Measurements from ENCODE around the gene TRIM71. TPM values are rescaled to one million over a fixed set of nuclear protein-coding genes. Genes with fewer than 3 reads are reported as not detected.
"Not testable (repeated sequence)": the region's sequence is repeated elsewhere in the genome, so short reads cannot be mapped to it uniquely, and the experiment has no call there.

TRIM71 gene
- 2.5 TPM for total RNA-seq
- long read RNA-seq, full-length matches to known transcripts: 3 of 3 reads
- long read RNA-seq, partial matches to known transcripts: 0 of 3 reads
- long read RNA-seq, other reads (novel, unspliced or antisense): 0 of 3 reads

- H3K27me3 ChIP-seq (ENCODE audit: low read depth): peaks cover 60% of the 10 kb centered on the region
- H3K9me3 ChIP-seq: no peaks in the 10 kb centered on the region
- no peak for TF ChIP-seq CTCF (IDR thresholded peaks at IDR 0.05)
- intact Hi-C loops (cut with DNase I): no loop called here
- peaks cover 16% of the 10 kb centered on the region for H3K4me1 ChIP-seq
- H3K36me3 ChIP-seq: no peaks in the 10 kb centered on the region
- H3K27ac ChIP-seq: peak within 1 kb of the TSS; percentile 74
- DNase-seq (no peak), ATAC-seq (no peak)
- H3K4me3 ChIP-seq: peak within 1 kb of the TSS; percentile 59
Observed at GRCh38 chr3:32817558-32818228, at the start of gene TRIM71. TRIM71 (plus strand) TSS chr3:32817997; CDS start chr3:32818081, 84 bp downstream.

- H3K9me3 ChIP-seq: no peaks in the 10 kb centered on the region
- H3K27ac ChIP-seq: no peak overlapping the region
- H3K4me3 ChIP-seq: no peak overlapping the region
- ATAC-seq (no peak), DNase-seq (no peak)
- no peak for TF ChIP-seq CTCF (IDR thresholded peaks at IDR 0.05)
- intact Hi-C loops (cut with DNase I): no loop called here
- peaks cover 7% of the 10 kb centered on the region for H3K4me1 ChIP-seq
- H3K36me3 ChIP-seq: peaks cover 24% of the 10 kb centered on the region
- H3K27me3 ChIP-seq (ENCODE audit: low read depth): no peaks in the 10 kb centered on the region
Observed at GRCh38 chr3:32778389-32778788, 39.4 kb upstream of the TRIM71 start.

- intact Hi-C loops (cut with DNase I): no loop called here
- Histone ChIP-seq H3K36me3 (peaks cover 7% of the 10 kb centered on the region), H3K4me1 (peaks cover 7% of the 10 kb centered on the region), H3K9me3 (no peaks in the 10 kb centered on the region), H3K27me3 (ENCODE audit: low read depth) (no peaks in the 10 kb centered on the region), H3K4me3 (peak overlapping the region; percentile 69), H3K27ac (no peak overlapping the region)
- ATAC-seq (no peak), DNase-seq (no peak)
- TF ChIP-seq CTCF (IDR thresholded peaks at IDR 0.05): no peak
Observed at GRCh38 chr3:32780071-32780734, 37.6 kb upstream of the TRIM71 start.

GRCh38 chr3:32780735-32781210 lies 37.0 kb upstream of the TRIM71 start:
- ATAC-seq: peak; percentile 78 to 81
- H3K27ac ChIP-seq: peak overlapping the region; percentile 69
- peak; percentile 78 for DNase-seq
- intact Hi-C loops (cut with DNase I): no loop called here
- peaks cover 7% of the 10 kb centered on the region for H3K4me1 ChIP-seq
- H3K36me3 ChIP-seq: peaks cover 2% of the 10 kb centered on the region
- peak overlapping the region; percentile 69 for H3K4me3 ChIP-seq
- no peak for TF ChIP-seq CTCF (IDR thresholded peaks at IDR 0.05)
- H3K9me3 ChIP-seq: no peaks in the 10 kb centered on the region
- H3K27me3 ChIP-seq (ENCODE audit: low read depth): no peaks in the 10 kb centered on the region

GRCh38 chr3:32781211-32781968 lies 36.4 kb upstream of the TRIM71 start:
- DNase-seq (peak; percentile 91), ATAC-seq (peak; percentile 97 to 98)
- H3K4me3 ChIP-seq: peak overlapping the region; percentile 69
- H3K27me3 ChIP-seq (ENCODE audit: low read depth): no peaks in the 10 kb centered on the region
- TF ChIP-seq CTCF (IDR thresholded peaks at IDR 0.05): peak; percentile 88
- H3K9me3 ChIP-seq: no peaks in the 10 kb centered on the region
- H3K4me1 ChIP-seq: peaks cover 7% of the 10 kb centered on the region
- H3K27ac ChIP-seq: peak overlapping the region; percentile 69
- H3K36me3 ChIP-seq: no peaks in the 10 kb centered on the region
- intact Hi-C loops (cut with DNase I): no loop called here

GRCh38 chr3:32781969-32782270 lies 35.9 kb upstream of the TRIM71 start:
- H3K27ac ChIP-seq; H3K4me1 ChIP-seq; H3K36me3 ChIP-seq; H3K27me3 ChIP-seq (ENCODE audit: low read depth); H3K9me3 ChIP-seq; intact Hi-C loops (cut with DNase I); DNase-seq; ATAC-seq: not testable (repeated sequence)
- H3K4me3 ChIP-seq: peak overlapping the region; percentile 69

All from lower lobe of right lung (tissue), 2 donors.